GM19455 (cell line): Measurements from ENCODE around the gene NR1D1.

Source experiments
- ATAC-seq: cut with Tn5 transposase; IDR thresholded peaks from one replicate; pipeline ENCODE4 v1.9.1; 2021; ENCODE audit not compliant: unreplicated experiment

The NR1D1 gene

GRCh38 chr17:40063901-40064531 lies 36.4 kb downstream of the NR1D1 start:
- ATAC-seq: no peak

DNA sequence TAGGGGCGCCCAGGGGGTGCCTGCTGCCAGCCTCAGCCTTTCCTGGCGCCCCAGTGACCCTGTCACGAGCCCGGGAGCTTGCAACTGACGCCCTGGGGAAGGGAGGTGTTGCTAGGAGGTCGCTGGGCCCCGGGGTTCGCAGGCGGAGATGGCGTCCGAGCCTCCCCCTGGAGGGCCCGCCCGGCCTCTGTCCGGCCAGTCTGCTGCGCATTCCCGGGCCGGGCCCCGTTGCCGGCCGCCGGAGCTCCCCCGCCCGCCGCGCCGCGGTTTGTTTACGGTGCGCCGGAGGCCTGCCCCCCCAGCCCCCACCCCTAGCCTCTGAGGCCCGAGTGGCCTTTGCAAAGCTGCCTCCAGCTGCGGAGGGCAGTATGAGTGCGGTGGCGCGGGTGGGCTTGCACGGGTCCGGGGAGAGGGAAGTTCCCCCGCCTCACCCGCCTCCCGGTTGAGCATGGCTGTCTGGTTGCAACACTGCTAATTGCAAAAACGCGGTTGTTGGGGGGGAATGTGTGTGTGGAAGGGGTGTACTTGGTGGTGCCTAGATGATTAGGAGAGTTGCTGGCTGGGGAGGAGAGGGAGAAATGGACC lies 37.1 kb downstream of the NR1D1 start:
- ATAC-seq: peak; percentile 46

DNA sequence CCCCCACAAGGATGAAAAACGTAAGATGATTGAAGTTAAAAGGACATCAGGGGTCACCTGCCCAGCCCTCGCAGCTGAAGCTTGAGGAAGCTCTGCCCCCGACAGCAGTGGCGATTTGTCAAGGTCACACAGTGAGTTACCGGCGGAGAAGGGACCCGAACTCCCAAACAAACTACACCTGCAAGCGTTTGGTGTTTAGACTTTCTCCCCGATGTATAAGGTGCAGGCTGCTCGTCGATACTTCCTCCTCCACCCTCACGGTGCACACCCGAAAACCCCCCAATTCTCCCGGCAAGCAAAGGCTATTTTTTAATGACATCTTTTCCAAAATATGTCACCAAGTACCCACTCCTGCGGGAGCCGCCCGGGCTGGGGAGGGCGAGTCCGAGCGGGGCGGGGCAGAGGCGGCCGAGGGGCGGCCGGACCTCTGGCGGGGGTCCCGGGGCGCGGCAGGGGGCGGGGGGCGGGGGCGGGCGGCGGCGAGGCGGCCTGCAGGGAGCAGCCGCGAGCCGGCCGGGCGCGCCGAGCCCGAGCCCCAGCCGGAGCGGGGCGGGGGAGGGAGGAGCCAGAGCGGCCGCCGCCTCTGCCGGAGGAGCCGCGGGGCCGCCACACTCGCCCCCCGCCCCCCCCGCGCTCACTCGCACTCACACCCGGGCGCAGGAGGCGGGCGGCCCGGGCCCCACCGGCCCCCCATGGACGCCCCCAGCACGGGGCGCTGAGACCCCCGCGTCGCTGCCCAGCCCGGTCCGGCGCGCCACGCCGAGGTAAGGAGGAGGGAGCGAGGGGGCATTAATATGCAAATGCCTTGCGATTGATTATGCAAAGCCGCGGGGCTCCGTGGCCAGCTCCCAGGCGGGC lies 37.8 kb downstream of the NR1D1 start, which contains the start of gene THRA:
Gene THRA (plus strand): TSS at position 637 of the 858 bp plus-strand sequence. CDS start 11,524 bp downstream, outside the sequence.
- peak; percentile 63 for ATAC-seq

DNA sequence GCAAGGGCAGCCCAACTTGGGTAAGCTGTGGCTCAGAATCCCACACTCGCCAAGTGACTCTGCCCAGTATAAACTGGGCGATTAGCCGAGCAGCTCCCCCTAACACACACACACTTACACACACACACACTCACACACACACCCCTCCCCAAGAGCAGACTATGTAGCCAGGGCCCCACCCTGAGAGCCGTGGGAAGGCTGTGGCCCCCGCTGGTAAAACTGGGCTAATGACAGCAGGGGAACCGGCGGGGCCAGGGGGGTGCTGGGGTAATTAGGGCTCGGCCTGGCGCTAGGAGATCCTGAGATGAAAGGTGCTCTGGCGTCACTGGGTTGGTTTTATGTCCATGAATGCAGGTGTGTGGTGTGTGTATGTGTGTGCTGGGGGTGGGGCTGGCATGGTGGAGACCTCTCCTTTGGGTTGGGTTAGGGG lies 38.8 kb downstream of the NR1D1 start:
- ATAC-seq: no peak

GRCh38 chr17:40060887-40061608 lies 39.3 kb downstream of the NR1D1 start:
- no peak for ATAC-seq

GRCh38 chr17:40059729-40060475 lies 40.5 kb downstream of the NR1D1 start:
- no peak for ATAC-seq

DNA sequence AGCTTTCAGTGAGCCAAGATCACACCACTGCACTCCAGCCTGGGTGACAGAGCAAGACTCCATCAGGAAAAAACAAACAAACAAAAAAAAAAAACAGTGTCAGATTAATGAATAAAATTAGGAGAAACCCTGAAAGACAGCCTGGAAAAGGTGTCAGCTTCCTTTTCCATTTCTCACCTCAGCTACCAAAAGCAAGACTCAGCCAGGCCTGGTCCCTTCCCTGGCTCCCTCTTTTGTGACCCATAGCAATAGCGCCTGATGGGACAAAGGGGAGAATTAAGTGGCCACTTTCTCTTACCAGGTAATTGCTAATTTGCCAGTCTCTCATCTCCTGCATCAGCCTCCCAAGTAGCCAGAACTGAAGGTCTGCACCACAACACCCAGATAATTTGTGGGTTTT lies 41.5 kb downstream of the NR1D1 start:
- ATAC-seq: no peak

DNA sequence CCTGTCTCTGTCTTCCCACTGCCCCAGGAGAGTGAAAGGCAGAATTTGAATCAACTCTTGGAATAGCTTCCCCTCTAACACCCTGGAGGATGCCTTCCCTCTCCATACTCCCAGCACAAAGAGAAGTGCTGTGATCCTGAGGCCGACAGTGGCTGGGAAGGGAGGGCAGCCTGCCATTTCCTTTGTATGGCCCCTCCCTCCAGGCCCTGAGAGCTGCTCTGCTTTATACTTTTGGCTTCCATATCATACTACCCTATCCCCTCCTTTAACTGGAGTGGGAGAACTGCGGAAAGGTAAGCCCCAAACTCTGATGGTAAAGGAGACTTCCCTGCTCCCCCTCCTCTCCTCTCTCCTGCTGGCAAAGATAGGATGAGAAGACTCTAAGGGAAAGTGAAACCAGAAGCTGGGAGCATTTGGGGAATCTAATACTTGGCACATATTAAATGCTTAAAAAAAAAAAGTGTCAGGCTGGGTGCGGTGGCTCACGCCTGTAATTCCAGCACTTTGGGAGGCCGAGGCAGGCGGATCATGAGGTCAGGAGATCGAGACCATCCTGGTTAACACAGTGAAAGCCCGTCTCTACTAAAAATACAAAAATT lies 42.1 kb downstream of the NR1D1 start:
- no peak for ATAC-seq

GRCh38 chr17:40056379-40057015 lies 43.9 kb downstream of the NR1D1 start:
- no peak for ATAC-seq
